Mesothelial cell of epicardium (in vitro differentiated cells): Measurements from ENCODE around the gene CPED1. TPM values are rescaled to one million over a fixed set of nuclear protein-coding genes. Genes with fewer than 3 reads are reported as not detected.
A peak's percentile ranks its signal among the peaks of the same experiment; 100 is the strongest.

Experiments
- DNase-seq, 2 experiments: peaks; one replicate each; pipeline ENCODE4 v3.0.0; 2021; ENCODE audit warnings: low spot score in 2 of 2; ENCODE audit not compliant: unreplicated experiment in 2 of 2
- H3K27ac Mint-ChIP-seq: 2 replicates; pipeline ENCODE4 v1.8.0; 2021; ENCODE audit warnings: mixed read lengths
- H3K27me3 Mint-ChIP-seq: 2 replicates; pipeline ENCODE4 v1.8.0; 2021; ENCODE audit warnings: low read depth, mixed read lengths
- H3K36me3 Mint-ChIP-seq: 2 replicates; pipeline ENCODE4 v1.8.0; 2021; ENCODE audit warnings: mixed read lengths
- H3K4me1 Mint-ChIP-seq: 2 replicates; pipeline ENCODE4 v1.8.0; 2021; ENCODE audit warnings: mixed read lengths
- H3K4me3 Mint-ChIP-seq: 2 replicates; pipeline ENCODE4 v1.8.0; 2021; ENCODE audit warnings: mild to moderate bottlenecking, moderate library complexity, mixed read lengths
- H3K9me3 Mint-ChIP-seq: 2 replicates; pipeline ENCODE4 v1.8.0; 2021; ENCODE audit warnings: mixed read lengths
- CTCF ChIP-seq: fragments of 200-600 bp; sonication (generic); IDR thresholded peaks from one replicate; pipeline ENCODE4 v1.5.0; 2021; ENCODE audit warnings: antibody characterized with exemption; ENCODE audit not compliant: unreplicated experiment
- total RNA-seq: library from RNA; stranded (reverse); gene quantifications from 3 replicates; pipeline ENCODE4 v1.2.1, GENCODE V29; 2021

CPED1 gene
- total RNA-seq, 1 donor from 2014 or later, result 25.6 TPM

- H3K4me3 Mint-ChIP-seq, result no peak overlapping the region
- no peaks in the 10 kb centered on the region for H3K9me3 Mint-ChIP-seq
- H3K4me1 Mint-ChIP-seq, result peaks cover 13% of the 10 kb centered on the region
- no peak for TF ChIP-seq CTCF
- peak overlapping the region; percentile 44 for H3K27ac Mint-ChIP-seq
- H3K36me3 Mint-ChIP-seq, result no peaks in the 10 kb centered on the region
- DNase-seq, result no peak
- peaks cover 1% of the 10 kb centered on the region for H3K27me3 Mint-ChIP-seq
Measured at GRCh38 chr7:121196286-121196685, 207.8 kb downstream of the CPED1 start.

- Mint-ChIP-seq H3K36me3 (no peaks in the 10 kb centered on the region), H3K4me3 (no peak overlapping the region), H3K9me3 (no peaks in the 10 kb centered on the region), H3K27ac (no peak overlapping the region), H3K4me1 (peaks cover 13% of the 10 kb centered on the region), H3K27me3 (peaks cover 2% of the 10 kb centered on the region)
- no peak for DNase-seq
- TF ChIP-seq CTCF, result no peak
Measured at GRCh38 chr7:121197455-121197854, 208.9 kb downstream of the CPED1 start.

GRCh38 chr7:121198502-121198901 lies 210.0 kb downstream of the CPED1 start:
- H3K36me3 Mint-ChIP-seq, result no peaks in the 10 kb centered on the region
- peaks cover 2% of the 10 kb centered on the region for H3K27me3 Mint-ChIP-seq
- H3K4me1 Mint-ChIP-seq, result peaks cover 13% of the 10 kb centered on the region
- no peaks in the 10 kb centered on the region for H3K9me3 Mint-ChIP-seq
- no peak for DNase-seq
- no peak overlapping the region for H3K4me3 Mint-ChIP-seq
- H3K27ac Mint-ChIP-seq, result no peak overlapping the region
- TF ChIP-seq CTCF, result no peak

- Mint-ChIP-seq H3K4me3 (no peak overlapping the region), H3K4me1 (peaks cover 4% of the 10 kb centered on the region), H3K27me3 (peaks cover 2% of the 10 kb centered on the region), H3K27ac (no peak overlapping the region), H3K36me3 (no peaks in the 10 kb centered on the region), H3K9me3 (no peaks in the 10 kb centered on the region)
- no peak for DNase-seq
- TF ChIP-seq CTCF, result no peak
Measured at GRCh38 chr7:121202125-121202524, 213.6 kb downstream of the CPED1 start.

- Mint-ChIP-seq H3K36me3 (no peaks in the 10 kb centered on the region), H3K4me1 (peaks cover 4% of the 10 kb centered on the region), H3K4me3 (no peak overlapping the region), H3K27me3 (peaks cover 2% of the 10 kb centered on the region), H3K9me3 (no peaks in the 10 kb centered on the region), H3K27ac (no peak overlapping the region)
- no peak for TF ChIP-seq CTCF
- DNase-seq, result no peak
Measured at GRCh38 chr7:121202834-121203233, 214.3 kb downstream of the CPED1 start.

- no peaks in the 10 kb centered on the region for H3K9me3 Mint-ChIP-seq
- peaks cover 2% of the 10 kb centered on the region for H3K27me3 Mint-ChIP-seq
- no peak for TF ChIP-seq CTCF
- DNase-seq, result no peak
- no peaks in the 10 kb centered on the region for H3K36me3 Mint-ChIP-seq
- no peak overlapping the region for H3K27ac Mint-ChIP-seq
- H3K4me1 Mint-ChIP-seq, result peaks cover 4% of the 10 kb centered on the region
- no peak overlapping the region for H3K4me3 Mint-ChIP-seq
Measured at GRCh38 chr7:121204537-121204936, 216.0 kb downstream of the CPED1 start.
